ENCODE results near the gene SRGAP3.

DNA sequence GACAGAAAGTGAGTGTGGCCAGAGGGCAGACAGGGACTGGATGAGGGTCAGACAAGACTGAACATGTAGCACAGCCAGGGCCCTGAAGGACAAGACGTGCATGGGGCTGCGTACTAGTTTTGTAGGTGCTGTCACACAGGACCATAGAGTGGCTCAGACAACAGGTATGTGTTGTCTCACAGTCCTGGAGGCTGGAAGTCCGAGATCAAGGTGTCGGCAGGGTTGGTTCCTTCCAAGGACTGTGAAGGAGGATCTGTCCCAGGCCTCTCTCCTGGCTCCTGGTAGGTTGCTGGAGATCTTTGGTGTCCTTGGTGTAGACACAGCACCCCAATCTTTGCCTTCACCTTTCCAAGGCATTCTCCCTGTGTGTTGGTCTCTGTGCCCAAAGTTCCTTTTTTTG is 136.4 kb downstream of the SRGAP3 start:
- TF ChIP-seq, protein P1, sequence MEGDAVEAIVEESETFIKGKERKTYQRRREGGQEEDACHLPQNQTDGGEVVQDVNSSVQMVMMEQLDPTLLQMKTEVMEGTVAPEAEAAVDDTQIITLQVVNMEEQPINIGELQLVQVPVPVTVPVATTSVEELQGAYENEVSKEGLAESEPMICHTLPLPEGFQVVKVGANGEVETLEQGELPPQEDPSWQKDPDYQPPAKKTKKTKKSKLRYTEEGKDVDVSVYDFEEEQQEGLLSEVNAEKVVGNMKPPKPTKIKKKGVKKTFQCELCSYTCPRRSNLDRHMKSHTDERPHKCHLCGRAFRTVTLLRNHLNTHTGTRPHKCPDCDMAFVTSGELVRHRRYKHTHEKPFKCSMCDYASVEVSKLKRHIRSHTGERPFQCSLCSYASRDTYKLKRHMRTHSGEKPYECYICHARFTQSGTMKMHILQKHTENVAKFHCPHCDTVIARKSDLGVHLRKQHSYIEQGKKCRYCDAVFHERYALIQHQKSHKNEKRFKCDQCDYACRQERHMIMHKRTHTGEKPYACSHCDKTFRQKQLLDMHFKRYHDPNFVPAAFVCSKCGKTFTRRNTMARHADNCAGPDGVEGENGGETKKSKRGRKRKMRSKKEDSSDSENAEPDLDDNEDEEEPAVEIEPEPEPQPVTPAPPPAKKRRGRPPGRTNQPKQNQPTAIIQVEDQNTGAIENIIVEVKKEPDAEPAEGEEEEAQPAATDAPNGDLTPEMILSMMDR (conservative IDR thresholded peaks at IDR 0.05): no peak
- TF ChIP-seq ZFX (IDR thresholded peaks at IDR 0.05): no peak

All from C4-2B (cell line).